Activated CD4-positive, alpha-beta T cell treated with anti-CD3 and anti-CD28 coated beads for 36 hours (primary cell): ENCODE results near the gene S100A6. TPM values are rescaled to one million over a fixed set of nuclear protein-coding genes. Genes with fewer than 3 reads are reported as not detected.
"Not testable (repeated sequence)": the region's sequence is repeated elsewhere in the genome, so short reads cannot be mapped to it uniquely, and the experiment has no call there.

Experiments
- ATAC-seq: fragments of 200-7000 bp; cut with Tn5 transposase; one replicate; pipeline ENCODE4 v1.10.0; 2021; ENCODE audit warnings: mild to moderate bottlenecking, moderate library complexity
- CTCF ChIA-PET: fragments of 350-600 bp; sonication (Branson Sonifier 250); formaldehyde crosslinking; loops from one replicate; lab custom pipeline; 2021; ENCODE audit warnings: antibody characterized with exemption; lab: Charles Lee
- POLR2A ChIA-PET: fragments of 350-600 bp; sonication (Branson Sonifier 250); formaldehyde crosslinking; loops from one replicate; lab custom pipeline; 2021; ENCODE audit warnings: antibody characterized with exemption, inconsistent platforms; lab: Charles Lee
- DNase-seq: peaks from one replicate; pipeline ENCODE4 v3.0.0-alpha.2; 2020
- H3K27ac Mint-ChIP-seq: one replicate; pipeline ENCODE4 v1.8.0; 2021; ENCODE audit warnings: mixed read lengths
- H3K27me3 Mint-ChIP-seq: one replicate; pipeline ENCODE4 v1.8.0; 2021; ENCODE audit warnings: mixed read lengths
- H3K36me3 Mint-ChIP-seq: one replicate; pipeline ENCODE4 v1.8.0; 2021; ENCODE audit warnings: low read depth, mixed read lengths
- H3K4me1 Mint-ChIP-seq: one replicate; pipeline ENCODE4 v1.8.0; 2021; ENCODE audit warnings: mixed read lengths
- H3K4me3 Mint-ChIP-seq: one replicate; pipeline ENCODE4 v1.8.0; 2021; ENCODE audit warnings: mild to moderate bottlenecking, moderate library complexity, mixed read lengths
- H3K9me3 Mint-ChIP-seq: one replicate; pipeline ENCODE4 v1.8.0; 2021; ENCODE audit warnings: low read depth, mixed read lengths
- intact Hi-C, 2 experiments: fragments of 100-400 bp; cut with DNase I in 1 of 2; cut with micrococcal nuclease in 1 of 2; formaldehyde crosslinking; loops; one replicate each; pipeline versions ENCODE4 v1.14.2 to v1.15.1; 2022 to 2024; cut with DNase I, micrococcal nuclease
- total RNA-seq, 2 experiments: library from RNA; stranded (reverse); gene quantifications; one replicate each; pipeline ENCODE4 v1.2.3, GENCODE V29; 2021

Gene S100A6
- total RNA-seq: 100 to 1,000 TPM; 219 to 349 TPM

- POLR2A ChIA-PET: interaction anchor here (0.6 to 2.5 kb wide), 6 partner anchors 8 to 146 kb away, joined by 3 to 19 read pairs (median 4); partner anchors contain the start of genes CHTOP, S100A2 and S100A4
- Mint-ChIP-seq H3K4me3 (peak within 1 kb of the TSS; percentile 89), H3K4me1 (peaks cover 69% of the 10 kb centered on the region), H3K36me3 (peaks cover 17% of the 10 kb centered on the region), H3K9me3 (no peaks in the 10 kb centered on the region), H3K27ac (peak within 1 kb of the TSS; percentile 98), H3K27me3 (no peaks in the 10 kb centered on the region)
- peak; percentile 39 for ATAC-seq
- CTCF ChIA-PET: interaction anchor here (0.6 to 5.4 kb wide), 17 partner anchors 9 to 464 kb away, joined by 3 to 63 read pairs (median 4); partner anchors contain the start of genes S100A4 and SLC27A3
- intact Hi-C loops: loop anchor here (1.0 to 10.0 kb wide), 2 partner anchors 10 to 429 kb away; partner anchors contain the start of genes CREB3L4 (in 2 of the 2), S100A4 (in 2 of the 2) and SLC39A1 (in 2 of the 2)
- peak; percentile 72 for DNase-seq
Observed at GRCh38 chr1:153535242-153536011, at the start of gene S100A6. Gene S100A6, minus strand, starts transcription at chr1:153535991. Its CDS starts 652 bp downstream, at chr1:153535339.

DNA sequence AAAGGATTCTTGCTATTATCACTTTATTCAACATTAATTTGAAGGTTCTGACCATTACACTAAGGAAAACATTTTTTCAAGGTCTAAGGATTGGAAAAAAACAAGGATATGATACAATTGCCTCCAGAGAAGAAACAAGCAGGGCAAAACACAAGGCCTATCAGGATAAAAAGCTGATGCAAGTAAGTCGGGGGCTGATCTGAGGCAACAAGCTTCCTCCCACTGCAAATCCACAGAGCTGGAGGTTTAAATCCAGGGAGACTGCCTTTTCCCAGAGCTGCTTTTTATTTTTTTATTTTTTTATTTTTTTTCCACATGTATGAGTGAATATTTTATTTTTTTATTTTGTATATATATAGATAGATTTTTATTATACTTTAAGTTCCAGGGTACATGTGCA is 49.2 kb upstream of the S100A6 start:
- Mint-ChIP-seq H3K36me3 (no peaks in the 10 kb centered on the region), H3K4me1 (no peaks in the 10 kb centered on the region), H3K9me3 (no peaks in the 10 kb centered on the region), H3K27ac (no peak overlapping the region), H3K4me3 (no peak overlapping the region), H3K27me3 (peaks cover 9% of the 10 kb centered on the region)
- ChIA-PET POLR2A (no interaction called here), CTCF (interaction anchor here (0.8 to 1.5 kb wide), 4 partner anchors 14 to 167 kb away, joined by 3 to 4 read pairs (median 4); no protein-coding TSS in a partner anchor)
- DNase-seq (no peak), ATAC-seq (no peak)
- intact Hi-C loops: no loop called here

DNA sequence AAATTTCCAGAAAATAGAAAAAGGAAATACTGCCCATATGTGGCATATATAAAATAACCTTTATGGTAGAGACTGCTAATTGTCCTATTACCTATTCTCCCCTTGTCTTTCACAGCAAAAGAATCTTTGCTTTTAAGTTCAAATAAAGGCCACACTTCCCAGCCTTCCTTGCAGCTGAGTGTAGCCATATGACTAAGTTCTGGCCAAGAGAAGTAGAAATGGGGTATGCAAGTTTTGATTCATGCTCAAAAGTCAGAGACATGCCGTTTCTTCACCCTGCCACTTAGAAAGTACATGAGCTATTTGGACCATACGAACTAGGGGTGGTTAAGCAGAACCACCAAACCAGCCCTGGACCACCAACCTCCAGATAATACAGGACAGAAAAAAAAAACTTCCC is 48.2 kb upstream of the S100A6 start:
- Mint-ChIP-seq H3K9me3 (no peaks in the 10 kb centered on the region), H3K27me3 (peaks cover 13% of the 10 kb centered on the region), H3K36me3 (no peaks in the 10 kb centered on the region), H3K27ac (no peak overlapping the region), H3K4me3 (no peak overlapping the region), H3K4me1 (no peaks in the 10 kb centered on the region)
- ATAC-seq (no peak), DNase-seq (no peak)
- intact Hi-C loops: no loop called here
- ChIA-PET CTCF (interaction anchor here (1.2 to 1.5 kb wide), 2 partner anchors 52 to 168 kb away, joined by 4 read pairs; no protein-coding TSS in a partner anchor), POLR2A (no interaction called here)

- intact Hi-C loops, CTCF ChIA-PET: not testable (repeated sequence)
- peaks cover 18% of the 10 kb centered on the region for H3K27me3 Mint-ChIP-seq
Observed at GRCh38 chr1:153583514-153583913, 47.7 kb upstream of the S100A6 start.

DNA sequence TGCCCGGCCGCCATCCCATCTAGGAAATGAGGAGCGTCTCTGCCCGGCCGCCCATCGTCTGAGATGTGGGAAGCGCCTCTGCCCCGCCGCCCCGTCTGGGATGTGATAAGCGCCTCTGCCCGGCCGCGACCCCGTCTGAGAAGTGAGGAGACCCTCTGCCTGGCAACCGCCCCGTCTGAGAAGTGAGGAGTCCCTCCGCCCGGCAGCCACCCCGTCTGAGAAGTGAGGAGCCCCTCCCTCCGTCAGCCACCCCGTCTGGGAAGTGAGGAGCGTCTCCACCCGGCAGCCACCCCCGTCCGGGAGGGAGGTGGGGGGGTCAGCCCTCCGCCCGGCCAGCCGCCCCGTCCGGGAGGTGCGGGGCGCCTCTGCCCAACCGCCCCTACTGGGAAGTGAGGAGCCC is 47.0 kb upstream of the S100A6 start:
- H3K9me3 Mint-ChIP-seq, POLR2A ChIA-PET, intact Hi-C loops, H3K4me1 Mint-ChIP-seq, DNase-seq, H3K4me3 Mint-ChIP-seq, H3K27ac Mint-ChIP-seq, H3K36me3 Mint-ChIP-seq, ATAC-seq: not testable (repeated sequence)
- H3K27me3 Mint-ChIP-seq: peaks cover 25% of the 10 kb centered on the region
- CTCF ChIA-PET: interaction anchor here (1.0 kb wide), 1 partner anchor 89 kb away, joined by 3 read pairs; no protein-coding TSS in a partner anchor

More at GRCh38 chr1:153583514-153583913, 47.7 kb upstream of the S100A6 start:
- H3K27ac Mint-ChIP-seq, DNase-seq, H3K4me1 Mint-ChIP-seq, H3K9me3 Mint-ChIP-seq, POLR2A ChIA-PET, ATAC-seq, H3K4me3 Mint-ChIP-seq, H3K36me3 Mint-ChIP-seq: not testable (repeated sequence)

DNA sequence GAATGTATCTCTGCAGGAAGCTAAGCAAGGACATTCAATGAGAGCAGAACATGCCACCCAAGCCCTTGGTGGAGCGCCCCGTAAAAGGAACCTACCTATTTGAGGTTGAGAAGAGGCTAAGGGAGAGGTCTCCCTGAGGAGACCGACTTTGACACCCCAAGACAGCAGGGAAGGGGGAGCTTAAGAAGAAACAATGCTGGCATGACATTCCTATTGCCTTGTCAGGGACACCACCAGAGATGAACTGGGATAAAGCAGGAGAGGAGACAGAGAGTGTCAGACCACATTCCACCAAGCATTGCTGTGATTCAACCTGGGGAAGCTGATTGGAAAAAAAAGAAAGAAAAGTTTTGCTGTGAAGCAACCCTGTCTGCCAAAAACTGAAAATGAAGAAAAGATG is 43.1 kb upstream of the S100A6 start:
- ChIA-PET POLR2A (no interaction called here), CTCF (interaction anchor here (2.2 kb wide), 1 partner anchor 39 kb away, joined by 8 read pairs; no protein-coding TSS in a partner anchor)
- ATAC-seq (no peak), DNase-seq (no peak)
- peaks cover 20% of the 10 kb centered on the region for H3K27me3 Mint-ChIP-seq
- no peak overlapping the region for H3K27ac Mint-ChIP-seq
- intact Hi-C loops: loop anchor here in 1 of 2 experiments (10.0 kb wide), 1 partner anchor 386 kb away; the partner anchor contains the start of genes CREB3L4 and SLC39A1
- no peak overlapping the region for H3K4me3 Mint-ChIP-seq
- H3K9me3 Mint-ChIP-seq: no peaks in the 10 kb centered on the region
- H3K4me1 Mint-ChIP-seq: no peaks in the 10 kb centered on the region
- no peaks in the 10 kb centered on the region for H3K36me3 Mint-ChIP-seq

- ATAC-seq: no peak
- H3K36me3 Mint-ChIP-seq: no peaks in the 10 kb centered on the region
- CTCF ChIA-PET: interaction anchor here (1.2 to 2.2 kb wide), 3 partner anchors 36 to 45 kb away, joined by 4 to 8 read pairs (median 4); no protein-coding TSS in a partner anchor
Observed at GRCh38 chr1:153578490-153578889, 42.7 kb upstream of the S100A6 start.

GRCh38 chr1:153577624-153578051 is 41.8 kb upstream of the S100A6 start:
- no peaks in the 10 kb centered on the region for H3K9me3 Mint-ChIP-seq
- ChIA-PET POLR2A (no interaction called here), CTCF (interaction anchor here (0.6 to 2.2 kb wide), 9 partner anchors 8 to 406 kb away, joined by 3 to 8 read pairs (median 3); partner anchors contain the start of genes CHTOP and S100A14)
- peaks cover 20% of the 10 kb centered on the region for H3K27me3 Mint-ChIP-seq
- H3K36me3 Mint-ChIP-seq: no peaks in the 10 kb centered on the region
- no peak for DNase-seq
- intact Hi-C loops: loop anchor here in 1 of 2 experiments (10.0 kb wide), 1 partner anchor 387 kb away; the partner anchor contains the start of genes CREB3L4 and SLC39A1
- H3K4me3 Mint-ChIP-seq: no peak overlapping the region
- H3K27ac Mint-ChIP-seq: no peak overlapping the region
- ATAC-seq: no peak
- H3K4me1 Mint-ChIP-seq: peaks cover 9% of the 10 kb centered on the region

More at GRCh38 chr1:153578490-153578889, 42.7 kb upstream of the S100A6 start:
- Mint-ChIP-seq H3K27me3 (peaks cover 20% of the 10 kb centered on the region), H3K27ac (no peak overlapping the region), H3K4me1 (peaks cover under 1% of the 10 kb centered on the region), H3K4me3 (no peak overlapping the region), H3K9me3 (no peaks in the 10 kb centered on the region)
- no peak for DNase-seq
- POLR2A ChIA-PET: no interaction called here
- intact Hi-C loops: loop anchor here in 1 of 2 experiments (10.0 kb wide), 1 partner anchor 386 kb away; the partner anchor contains the start of genes CREB3L4 and SLC39A1

DNA sequence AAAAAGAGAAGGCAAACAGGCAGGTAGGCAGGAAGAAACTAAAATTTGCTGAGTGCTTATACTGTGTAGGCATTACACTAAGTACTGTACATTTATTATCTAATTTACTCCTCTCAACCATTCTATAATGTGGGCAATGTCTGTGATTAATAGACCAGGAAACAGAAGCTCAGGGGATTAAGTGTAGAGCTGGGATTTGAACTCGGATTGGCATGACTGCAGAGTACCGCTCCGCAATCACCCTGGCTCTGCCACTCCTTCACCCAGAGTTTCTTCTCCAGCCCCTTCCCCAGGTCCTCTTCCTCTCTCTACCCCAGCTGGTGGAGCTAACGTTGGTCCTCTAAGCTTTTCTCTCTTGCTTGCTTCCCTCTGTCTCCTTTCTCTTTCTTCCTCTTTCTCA is 41.3 kb upstream of the S100A6 start:
- ATAC-seq (no peak), DNase-seq (no peak)
- ChIA-PET CTCF (interaction anchor here (0.6 to 2.2 kb wide), 8 partner anchors 9 to 407 kb away, joined by 3 to 8 read pairs (median 3); partner anchors contain the start of gene CHTOP), POLR2A (interaction anchor here (1.1 kb wide), 1 partner anchor 11 kb away, joined by 3 read pairs; no protein-coding TSS in a partner anchor)
- intact Hi-C loops: loop anchor here in 1 of 2 experiments (10.0 kb wide), 1 partner anchor 388 kb away; the partner anchor contains the start of genes CREB3L4 and SLC39A1
- Mint-ChIP-seq H3K27me3 (peaks cover 20% of the 10 kb centered on the region), H3K27ac (no peak overlapping the region), H3K4me1 (peaks cover 14% of the 10 kb centered on the region), H3K36me3 (no peaks in the 10 kb centered on the region), H3K9me3 (no peaks in the 10 kb centered on the region), H3K4me3 (no peak overlapping the region)

DNA sequence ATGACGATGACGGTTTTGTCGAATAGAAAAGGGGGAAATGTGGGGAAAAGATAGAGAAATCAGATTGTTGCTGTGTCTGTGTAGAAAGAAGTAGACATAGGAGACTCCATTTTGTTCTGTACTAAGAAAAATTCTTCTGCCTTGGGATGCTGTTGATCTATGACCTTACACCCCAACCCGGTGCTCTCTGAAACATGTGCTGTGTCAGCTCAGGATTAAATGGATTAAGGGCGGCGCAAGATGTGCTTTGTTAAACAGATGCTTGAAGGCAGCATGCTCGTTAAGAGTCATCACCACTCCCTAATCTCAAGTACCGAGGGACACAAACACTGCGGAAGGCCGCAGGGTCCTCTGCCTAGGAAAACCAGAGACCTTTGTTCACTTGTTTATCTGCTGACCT is 39.7 kb upstream of the S100A6 start:
- ATAC-seq, H3K27ac Mint-ChIP-seq, H3K4me3 Mint-ChIP-seq, DNase-seq, H3K36me3 Mint-ChIP-seq, CTCF ChIA-PET, H3K9me3 Mint-ChIP-seq: not testable (repeated sequence)
- POLR2A ChIA-PET: interaction anchor here (0.9 kb wide), 1 partner anchor 8 kb away, joined by 3 read pairs; no protein-coding TSS in a partner anchor
- peaks cover 20% of the 10 kb centered on the region for H3K27me3 Mint-ChIP-seq
- intact Hi-C loops: loop anchor here in 1 of 2 experiments (10.0 kb wide), 1 partner anchor 389 kb away; the partner anchor contains the start of genes CREB3L4 and SLC39A1
- H3K4me1 Mint-ChIP-seq: peaks cover 26% of the 10 kb centered on the region

- H3K4me3 Mint-ChIP-seq, CTCF ChIA-PET, H3K9me3 Mint-ChIP-seq, POLR2A ChIA-PET, H3K27ac Mint-ChIP-seq, ATAC-seq, H3K36me3 Mint-ChIP-seq, DNase-seq: not testable (repeated sequence)
- H3K4me1 Mint-ChIP-seq: peaks cover 27% of the 10 kb centered on the region
- intact Hi-C loops: loop anchor here in 1 of 2 experiments (10.0 kb wide), 1 partner anchor 390 kb away; the partner anchor contains the start of genes CREB3L4 and SLC39A1
- peaks cover 20% of the 10 kb centered on the region for H3K27me3 Mint-ChIP-seq
Observed at GRCh38 chr1:153575081-153575491, 39.3 kb upstream of the S100A6 start.
